AG04449 (cell line): Measurements from ENCODE around the gene MGAM2.

ENCODE experiments used
- CTCF ChIA-PET: fragments of 350-600 bp; formaldehyde crosslinking; extraction: SDS; loops from one replicate; lab custom pipeline; 2021; ENCODE audit warnings: antibody characterized with exemption; lab: Yijun Ruan, JAX
- POLR2A ChIA-PET: fragments of 400-600, 350-600 bp; formaldehyde crosslinking; extraction: SDS; loops from one replicate; lab custom pipeline; 2020; ENCODE audit warnings: antibody characterized with exemption, inconsistent platforms; lab: Yijun Ruan, JAX
- DNase-seq: peaks from one replicate; pipeline ENCODE4 v3.0.0-alpha.2; 2010; ENCODE audit warnings: low read depth, low spot score
- H3K4me3 ChIP-seq: 2 replicates; pipeline ENCODE4 v1.5.1; 2011; ENCODE audit warnings: low read depth, mild to moderate bottlenecking, control low read depth, low read length
- TF ChIP-seq, protein P1 (sequence below): IDR thresholded peaks from one replicate; pipeline ENCODE4 v1.5.1; 2011; ENCODE audit warnings: mild to moderate bottlenecking, moderate library complexity, low read length, control low read depth, inconsistent platforms; ENCODE audit not compliant: insufficient read depth; ENCODE audit errors: missing control alignments

Gene MGAM2

DNA sequence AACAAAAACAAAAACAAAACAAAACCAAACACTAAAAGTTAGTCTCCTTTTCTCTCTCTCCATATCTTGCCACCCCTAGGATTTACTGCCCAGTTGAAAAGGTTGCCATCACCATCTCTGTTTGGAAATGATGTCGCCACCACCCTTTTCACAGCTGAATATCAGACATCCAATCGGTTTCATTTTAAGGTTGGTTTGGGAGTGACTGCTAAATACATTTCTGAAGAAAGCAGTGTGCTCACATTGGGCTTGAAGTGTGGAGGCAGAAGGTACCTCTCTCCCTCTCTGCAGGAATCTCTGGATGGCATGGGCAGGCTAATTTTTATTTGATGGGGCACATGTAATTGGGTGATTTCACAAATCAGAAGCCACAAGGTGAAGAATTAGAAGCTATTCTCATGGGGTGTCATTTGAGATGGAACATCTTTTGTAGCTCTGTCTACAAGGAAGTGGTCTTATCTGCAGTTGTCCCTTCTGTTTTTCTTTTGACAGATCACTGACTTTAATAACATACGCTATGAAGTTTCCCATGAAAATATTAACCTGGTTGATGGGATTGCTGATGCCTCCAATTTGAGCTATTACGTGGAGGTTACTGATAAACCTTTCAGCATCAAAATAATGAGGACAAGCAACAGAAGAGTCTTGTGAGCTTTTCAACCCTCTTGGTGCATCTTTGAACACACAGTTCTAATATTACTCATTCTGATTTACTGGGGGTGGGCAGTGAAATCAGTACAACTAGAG lies 20.1 kb downstream of the MGAM2 start:
- TF ChIP-seq, protein P1, sequence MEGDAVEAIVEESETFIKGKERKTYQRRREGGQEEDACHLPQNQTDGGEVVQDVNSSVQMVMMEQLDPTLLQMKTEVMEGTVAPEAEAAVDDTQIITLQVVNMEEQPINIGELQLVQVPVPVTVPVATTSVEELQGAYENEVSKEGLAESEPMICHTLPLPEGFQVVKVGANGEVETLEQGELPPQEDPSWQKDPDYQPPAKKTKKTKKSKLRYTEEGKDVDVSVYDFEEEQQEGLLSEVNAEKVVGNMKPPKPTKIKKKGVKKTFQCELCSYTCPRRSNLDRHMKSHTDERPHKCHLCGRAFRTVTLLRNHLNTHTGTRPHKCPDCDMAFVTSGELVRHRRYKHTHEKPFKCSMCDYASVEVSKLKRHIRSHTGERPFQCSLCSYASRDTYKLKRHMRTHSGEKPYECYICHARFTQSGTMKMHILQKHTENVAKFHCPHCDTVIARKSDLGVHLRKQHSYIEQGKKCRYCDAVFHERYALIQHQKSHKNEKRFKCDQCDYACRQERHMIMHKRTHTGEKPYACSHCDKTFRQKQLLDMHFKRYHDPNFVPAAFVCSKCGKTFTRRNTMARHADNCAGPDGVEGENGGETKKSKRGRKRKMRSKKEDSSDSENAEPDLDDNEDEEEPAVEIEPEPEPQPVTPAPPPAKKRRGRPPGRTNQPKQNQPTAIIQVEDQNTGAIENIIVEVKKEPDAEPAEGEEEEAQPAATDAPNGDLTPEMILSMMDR = no peak
- ChIA-PET POLR2A (no interaction called here), CTCF (no interaction called here)
- no peak for DNase-seq
- no peak overlapping the region for H3K4me3 ChIP-seq

DNA sequence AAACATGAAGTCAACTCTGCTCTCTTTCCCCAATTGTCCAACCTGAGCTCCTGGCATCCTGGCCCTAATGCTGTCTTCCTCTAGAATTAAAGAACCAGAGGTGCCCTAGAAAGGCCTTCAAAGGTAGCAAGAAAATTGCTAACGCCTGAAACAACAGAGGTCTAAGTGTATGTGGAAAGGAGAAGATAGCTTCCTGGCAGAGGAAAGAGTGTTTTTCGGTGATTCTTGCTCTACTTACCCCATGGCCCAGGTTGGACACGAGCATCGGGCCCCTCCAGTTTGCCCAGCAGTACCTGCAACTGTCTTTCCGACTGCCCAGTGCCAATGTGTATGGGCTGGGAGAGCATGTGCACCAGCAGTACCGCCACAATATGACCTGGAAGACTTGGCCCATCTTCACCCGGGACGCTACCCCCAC lies 22.2 kb downstream of the MGAM2 start:
- POLR2A ChIA-PET = no interaction called here
- TF ChIP-seq, protein P1 = no peak
- CTCF ChIA-PET = no interaction called here

DNA sequence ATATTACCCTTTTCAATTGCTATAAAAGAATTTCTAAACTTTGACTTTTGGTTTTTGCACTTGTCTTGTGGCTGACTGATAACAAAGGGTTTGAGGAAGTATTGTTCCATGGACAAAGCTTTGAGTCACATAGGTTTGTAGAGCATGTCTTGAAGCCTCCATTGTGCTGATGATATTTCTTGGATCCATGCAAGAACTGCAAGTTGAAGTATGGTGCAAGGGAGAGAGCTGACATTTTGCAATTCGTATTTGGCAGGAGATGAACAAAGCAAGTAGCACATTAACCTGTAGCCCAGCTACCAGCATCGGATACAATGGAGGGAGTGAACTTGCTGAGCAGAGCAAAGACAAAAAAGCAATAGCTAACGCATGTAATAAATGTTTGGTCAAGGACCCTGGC lies 23.4 kb downstream of the MGAM2 start:
- CTCF ChIA-PET = no interaction called here
- TF ChIP-seq, protein P1 = no peak
- no peak overlapping the region for H3K4me3 ChIP-seq
- no peak for DNase-seq
- POLR2A ChIA-PET = no interaction called here

More for the DNA sequence above, 22.2 kb downstream of the MGAM2 start:
- DNase-seq = no peak
- no peak overlapping the region for H3K4me3 ChIP-seq

DNA sequence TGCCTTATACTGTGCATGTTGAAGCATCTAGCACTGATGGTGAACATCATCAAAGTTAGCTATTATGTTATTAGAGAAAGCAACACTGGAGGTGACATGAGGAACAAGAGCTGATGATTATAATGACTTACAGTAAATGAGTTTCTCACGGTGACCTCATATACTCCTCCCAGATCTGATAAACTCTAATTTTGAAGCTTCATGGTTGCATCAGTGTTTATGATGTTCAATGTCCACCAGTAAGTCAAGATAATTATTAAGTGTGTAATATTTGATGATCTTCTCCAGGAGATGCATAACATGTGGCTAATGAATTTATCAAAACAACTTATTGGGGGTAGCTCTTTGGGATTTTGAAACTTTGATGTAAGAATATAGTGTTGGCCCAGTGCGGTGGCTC lies 27.5 kb downstream of the MGAM2 start:
- ChIA-PET POLR2A (no interaction called here), CTCF (no interaction called here)
- H3K4me3 ChIP-seq = no peak overlapping the region
- DNase-seq = no peak
- TF ChIP-seq, protein P1 = no peak

DNA sequence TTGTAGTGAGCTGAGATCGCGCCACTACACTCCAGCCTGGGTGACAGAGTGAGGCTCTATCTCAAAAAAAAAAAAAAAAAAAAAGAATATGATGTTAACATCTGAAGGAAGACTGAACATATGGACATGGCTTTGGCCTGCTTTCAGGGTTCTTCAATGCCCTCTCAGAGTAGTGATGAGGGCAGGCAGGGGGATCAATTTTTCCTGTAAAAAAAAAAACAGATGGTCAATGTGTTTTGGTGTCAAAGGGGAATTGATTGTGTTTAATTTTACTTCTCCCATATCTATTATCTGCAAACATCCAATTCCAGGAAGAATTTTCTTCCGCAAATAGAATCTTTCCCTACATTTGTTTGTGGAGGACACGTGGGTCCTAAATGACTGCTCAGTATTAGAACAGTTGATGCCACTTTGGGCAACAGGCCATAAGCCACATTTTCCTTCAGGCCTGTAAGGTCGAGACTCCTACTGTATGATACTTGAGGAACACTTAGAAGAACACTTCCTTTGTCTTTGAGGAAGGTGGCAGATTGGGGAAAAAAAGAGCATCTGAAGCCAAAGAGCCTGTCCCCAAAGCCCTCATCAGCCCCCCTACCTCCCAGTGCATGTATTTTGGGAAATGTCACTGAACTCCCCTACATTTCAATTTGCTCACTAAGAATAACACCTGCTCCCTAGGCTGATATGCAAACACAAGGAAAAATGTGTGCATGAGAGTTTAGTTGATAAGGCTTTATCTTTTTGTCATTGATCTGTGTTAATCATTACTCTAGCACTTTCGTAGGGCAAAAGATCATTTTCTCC lies 28.3 kb downstream of the MGAM2 start:
- ChIA-PET CTCF (no interaction called here), POLR2A (no interaction called here)
- H3K4me3 ChIP-seq = no peak overlapping the region
- no peak for DNase-seq
- TF ChIP-seq, protein P1 = no peak

DNA sequence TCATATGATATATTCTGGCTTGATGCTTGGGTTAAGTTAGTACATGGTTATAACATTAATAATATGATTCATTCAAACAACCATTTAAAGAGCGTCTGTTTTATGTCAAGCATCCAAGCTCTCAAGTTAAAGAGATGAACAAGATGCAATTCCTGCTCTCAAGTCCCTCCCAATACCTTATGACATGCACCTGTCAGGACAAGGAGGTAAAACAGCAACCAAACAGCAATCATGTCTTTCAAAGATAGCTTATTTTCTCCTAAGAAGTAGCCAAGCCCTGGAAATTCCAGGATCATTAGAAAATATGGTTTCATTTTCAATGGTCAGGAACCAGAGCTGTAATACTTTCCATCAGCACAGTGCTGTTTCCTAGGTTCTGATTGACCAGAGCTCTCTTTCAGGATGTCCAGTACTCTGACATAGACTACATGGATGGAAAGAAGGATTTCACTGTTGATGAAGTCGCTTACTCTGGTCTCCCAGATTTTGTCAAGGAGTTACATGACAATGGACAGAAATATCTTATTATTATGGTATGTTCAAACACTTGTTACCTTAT lies 29.0 kb downstream of the MGAM2 start:
- no peak for DNase-seq
- CTCF ChIA-PET = no interaction called here
- POLR2A ChIA-PET = no interaction called here

More for the DNA sequence above, 29.0 kb downstream of the MGAM2 start:
- TF ChIP-seq, protein P1 = no peak
- no peak overlapping the region for H3K4me3 ChIP-seq
